22Rv1 (cell line): ENCODE measurements around the gene AP3S2.

Source experiments
- ZFX ChIP-seq: fragments of 450-650 bp; IDR thresholded peaks from 2 replicates; pipeline ENCODE4 v1.6.1; 2017; ENCODE audit warnings: antibody characterized with exemption, borderline replicate concordance
- TF ChIP-seq, protein P1 (sequence below): fragments of 450-650 bp; IDR thresholded peaks from 2 replicates; pipeline ENCODE4 v1.5.1; 2017; ENCODE audit warnings: mild to moderate bottlenecking

DNA sequence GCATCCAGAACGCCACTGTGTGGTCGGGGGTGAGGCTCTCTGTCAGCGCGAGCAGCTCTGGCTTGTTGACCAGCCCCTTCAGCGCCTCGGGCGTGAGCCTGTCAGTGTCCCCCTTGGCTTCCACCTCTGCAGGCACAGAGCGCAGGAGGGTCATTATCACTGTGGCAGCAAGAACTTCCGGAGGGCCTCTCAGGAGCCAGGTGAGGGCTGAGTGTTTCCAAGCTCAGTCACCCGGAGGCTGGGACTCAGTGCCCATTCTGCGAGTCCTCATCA, 10.0 kb upstream of the AP3S2 start:
- TF ChIP-seq, protein P1, sequence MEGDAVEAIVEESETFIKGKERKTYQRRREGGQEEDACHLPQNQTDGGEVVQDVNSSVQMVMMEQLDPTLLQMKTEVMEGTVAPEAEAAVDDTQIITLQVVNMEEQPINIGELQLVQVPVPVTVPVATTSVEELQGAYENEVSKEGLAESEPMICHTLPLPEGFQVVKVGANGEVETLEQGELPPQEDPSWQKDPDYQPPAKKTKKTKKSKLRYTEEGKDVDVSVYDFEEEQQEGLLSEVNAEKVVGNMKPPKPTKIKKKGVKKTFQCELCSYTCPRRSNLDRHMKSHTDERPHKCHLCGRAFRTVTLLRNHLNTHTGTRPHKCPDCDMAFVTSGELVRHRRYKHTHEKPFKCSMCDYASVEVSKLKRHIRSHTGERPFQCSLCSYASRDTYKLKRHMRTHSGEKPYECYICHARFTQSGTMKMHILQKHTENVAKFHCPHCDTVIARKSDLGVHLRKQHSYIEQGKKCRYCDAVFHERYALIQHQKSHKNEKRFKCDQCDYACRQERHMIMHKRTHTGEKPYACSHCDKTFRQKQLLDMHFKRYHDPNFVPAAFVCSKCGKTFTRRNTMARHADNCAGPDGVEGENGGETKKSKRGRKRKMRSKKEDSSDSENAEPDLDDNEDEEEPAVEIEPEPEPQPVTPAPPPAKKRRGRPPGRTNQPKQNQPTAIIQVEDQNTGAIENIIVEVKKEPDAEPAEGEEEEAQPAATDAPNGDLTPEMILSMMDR: no peak
- TF ChIP-seq ZFX: no peak
